Astrocyte (in vitro differentiated cells and primary cell): ENCODE results near the gene CACNA2D4. TPM values are rescaled to one million over a fixed set of nuclear protein-coding genes. Genes with fewer than 3 reads are reported as not detected.
A peak's percentile ranks its signal among the peaks of the same experiment; 100 is the strongest.

Experiments
- DNase-seq: peaks from one replicate; pipeline ENCODE4 v3.0.0-alpha.2; 2010; ENCODE audit warnings: low read depth
- FAIRE-seq: peaks from 2 replicates; lab custom pipeline; 2011; peaks lifted over from hg19 to GRCh38; lab: Jason Lieb, UNC
- H2AFZ ChIP-seq: 2 replicates; pipeline ENCODE4 v1.6.0; 2012; ENCODE audit warnings: low read depth, low read length, inconsistent platforms
- H3K27ac ChIP-seq: 2 replicates; pipeline ENCODE4 v1.5.1; 2011; ENCODE audit warnings: low read depth, low read length, inconsistent platforms
- H3K27me3 ChIP-seq: 2 replicates; pipeline ENCODE4 v1.6.0; 2011; ENCODE audit warnings: low read length, inconsistent platforms; ENCODE audit not compliant: insufficient read depth
- H3K36me3 ChIP-seq: 2 replicates; pipeline ENCODE4 v1.5.1; 2011; ENCODE audit warnings: low read length, inconsistent platforms; ENCODE audit not compliant: insufficient read depth
- H3K4me1 ChIP-seq: 2 replicates; pipeline ENCODE4 v1.5.1; 2011; ENCODE audit warnings: low read length, inconsistent platforms; ENCODE audit not compliant: insufficient read depth
- H3K4me2 ChIP-seq: 2 replicates; pipeline ENCODE4 v1.6.0; 2012; ENCODE audit warnings: low read length, inconsistent platforms
- H3K4me3 ChIP-seq: 2 replicates; pipeline ENCODE4 v1.5.1; 2011; ENCODE audit warnings: low read depth, mild to moderate bottlenecking, low read length, inconsistent platforms; ENCODE audit not compliant: insufficient read depth
- H3K79me2 ChIP-seq: 2 replicates; pipeline ENCODE4 v1.6.0; 2012; ENCODE audit warnings: mild to moderate bottlenecking, low read length, inconsistent platforms; ENCODE audit not compliant: insufficient read depth
- H3K9ac ChIP-seq: 2 replicates; pipeline ENCODE4 v1.6.0; 2012; ENCODE audit warnings: mild to moderate bottlenecking, low read length, inconsistent platforms
- H3K9me3 ChIP-seq: 2 replicates; pipeline ENCODE4 v1.5.1; 2012; ENCODE audit warnings: low read depth, mild to moderate bottlenecking, low read length, inconsistent platforms; ENCODE audit not compliant: insufficient read depth
- H4K20me1 ChIP-seq: 2 replicates; pipeline ENCODE4 v1.6.0; 2012; ENCODE audit warnings: low read length, inconsistent platforms; ENCODE audit not compliant: insufficient read depth
- H3K27ac Mint-ChIP-seq: one replicate; pipeline ENCODE4 v1.8.0; 2021; ENCODE audit warnings: mild to moderate bottlenecking, mixed read lengths; ENCODE audit not compliant: unreplicated experiment
- H3K27me3 Mint-ChIP-seq: one replicate; pipeline ENCODE4 v1.8.0; 2021; ENCODE audit warnings: low read depth, mixed read lengths; ENCODE audit not compliant: unreplicated experiment
- H3K36me3 Mint-ChIP-seq: one replicate; pipeline ENCODE4 v1.8.0; 2021; ENCODE audit warnings: low read depth, mixed read lengths; ENCODE audit not compliant: unreplicated experiment
- H3K4me1 Mint-ChIP-seq: one replicate; pipeline ENCODE4 v1.8.0; 2021; ENCODE audit warnings: low read depth, mixed read lengths; ENCODE audit not compliant: unreplicated experiment
- H3K4me3 Mint-ChIP-seq: one replicate; pipeline ENCODE4 v1.8.0; 2021; ENCODE audit warnings: mild to moderate bottlenecking, moderate library complexity, mixed read lengths; ENCODE audit not compliant: unreplicated experiment
- H3K9me3 Mint-ChIP-seq: one replicate; pipeline ENCODE4 v1.8.0; 2021; ENCODE audit warnings: mild to moderate bottlenecking, mixed read lengths; ENCODE audit not compliant: unreplicated experiment
- EZH2 ChIP-seq: IDR thresholded peaks from 2 replicates; pipeline ENCODE4 v1.6.1; 2012; ENCODE audit warnings: mild to moderate bottlenecking, low read length, inconsistent platforms; ENCODE audit not compliant: insufficient read depth
- total RNA-seq: library from RNA; stranded (reverse); gene quantifications from 2 replicates; pipeline ENCODE4 v1.2.1, GENCODE V29; 2021
- TF ChIP-seq, protein P1 (sequence below): IDR thresholded peaks from 2 replicates; pipeline ENCODE4 v1.5.1; 2011; ENCODE audit warnings: low read depth, mild to moderate bottlenecking, inconsistent platforms, low read length, moderate library complexity; ENCODE audit not compliant: insufficient read depth

CACNA2D4 gene
- total RNA-seq, 1 donor from 2014 or later = 0.09 TPM

DNA sequence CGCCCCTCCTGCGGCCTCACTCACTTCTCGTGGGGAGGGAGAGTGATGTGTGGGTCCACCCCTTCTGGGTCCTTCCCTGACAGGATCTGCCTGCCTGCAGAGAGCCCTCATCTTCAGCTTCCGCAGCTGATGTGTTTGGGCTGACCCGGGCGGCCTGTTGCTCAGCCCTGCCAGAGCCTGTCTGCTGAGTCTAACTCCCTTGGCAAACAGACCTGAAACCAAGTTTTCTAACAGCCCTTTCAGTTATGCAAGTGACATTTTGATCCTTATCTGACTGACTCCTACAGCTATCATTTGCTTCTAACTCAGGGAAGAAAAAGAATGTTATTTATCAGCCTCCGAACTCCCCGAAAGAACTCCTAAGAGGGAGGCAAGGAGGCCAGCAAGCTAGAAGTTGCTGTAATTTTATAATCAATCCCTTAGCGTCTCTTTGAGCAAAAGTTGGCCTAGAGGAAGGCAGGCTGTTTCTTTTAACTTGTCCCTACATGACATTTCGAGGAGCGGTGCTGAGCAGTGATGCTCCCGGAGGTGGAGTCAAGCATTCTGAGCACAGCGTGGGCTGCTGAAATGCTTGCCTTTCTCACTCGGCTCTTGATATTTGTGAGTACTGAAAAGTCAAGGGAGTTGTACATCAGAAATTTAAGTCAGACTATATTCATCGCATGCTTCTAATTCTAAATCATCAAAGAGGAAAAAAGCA, 31.5 kb upstream of the CACNA2D4 start:
- no peak for TF ChIP-seq EZH2
- TF ChIP-seq, protein P1, sequence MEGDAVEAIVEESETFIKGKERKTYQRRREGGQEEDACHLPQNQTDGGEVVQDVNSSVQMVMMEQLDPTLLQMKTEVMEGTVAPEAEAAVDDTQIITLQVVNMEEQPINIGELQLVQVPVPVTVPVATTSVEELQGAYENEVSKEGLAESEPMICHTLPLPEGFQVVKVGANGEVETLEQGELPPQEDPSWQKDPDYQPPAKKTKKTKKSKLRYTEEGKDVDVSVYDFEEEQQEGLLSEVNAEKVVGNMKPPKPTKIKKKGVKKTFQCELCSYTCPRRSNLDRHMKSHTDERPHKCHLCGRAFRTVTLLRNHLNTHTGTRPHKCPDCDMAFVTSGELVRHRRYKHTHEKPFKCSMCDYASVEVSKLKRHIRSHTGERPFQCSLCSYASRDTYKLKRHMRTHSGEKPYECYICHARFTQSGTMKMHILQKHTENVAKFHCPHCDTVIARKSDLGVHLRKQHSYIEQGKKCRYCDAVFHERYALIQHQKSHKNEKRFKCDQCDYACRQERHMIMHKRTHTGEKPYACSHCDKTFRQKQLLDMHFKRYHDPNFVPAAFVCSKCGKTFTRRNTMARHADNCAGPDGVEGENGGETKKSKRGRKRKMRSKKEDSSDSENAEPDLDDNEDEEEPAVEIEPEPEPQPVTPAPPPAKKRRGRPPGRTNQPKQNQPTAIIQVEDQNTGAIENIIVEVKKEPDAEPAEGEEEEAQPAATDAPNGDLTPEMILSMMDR = no peak
- Histone ChIP-seq H3K27me3 (no peaks in the 10 kb centered on the region), H3K4me3 (no peak overlapping the region), H2AFZ (no peak overlapping the region), H3K9ac (no peak overlapping the region), H3K36me3 (peaks cover 26% of the 10 kb centered on the region), H3K4me2 (no peak overlapping the region), H4K20me1 (no peaks in the 10 kb centered on the region), H3K79me2 (no peaks in the 10 kb centered on the region), H3K4me1 (peaks cover 11% of the 10 kb centered on the region), H3K9me3 (no peaks in the 10 kb centered on the region), H3K27ac (no peak overlapping the region)
- Mint-ChIP-seq H3K27ac (peak overlapping the region; percentile 59), H3K4me3 (no peak overlapping the region), H3K27me3 (no peaks in the 10 kb centered on the region), H3K4me1 (peaks cover 22% of the 10 kb centered on the region), H3K36me3 (peaks cover 38% of the 10 kb centered on the region), H3K9me3 (peaks cover 2% of the 10 kb centered on the region)
- DNase-seq = no peak
- FAIRE-seq = no peak

GRCh38 chr12:1948883-1949282, 30.4 kb upstream of the CACNA2D4 start:
- H3K9me3 ChIP-seq = no peaks in the 10 kb centered on the region
- no peak overlapping the region for H3K9ac ChIP-seq
- H3K27ac ChIP-seq = no peak overlapping the region
- Mint-ChIP-seq H3K27ac (no peak overlapping the region), H3K36me3 (peaks cover 45% of the 10 kb centered on the region), H3K4me1 (peaks cover 22% of the 10 kb centered on the region), H3K27me3 (no peaks in the 10 kb centered on the region), H3K4me3 (no peak overlapping the region), H3K9me3 (peaks cover 2% of the 10 kb centered on the region)
- H3K36me3 ChIP-seq = peaks cover 26% of the 10 kb centered on the region
- no peaks in the 10 kb centered on the region for H4K20me1 ChIP-seq
- no peak overlapping the region for H3K4me2 ChIP-seq
- no peak for DNase-seq
- H3K27me3 ChIP-seq = no peaks in the 10 kb centered on the region
- H2AFZ ChIP-seq = no peak overlapping the region
- H3K4me1 ChIP-seq = peaks cover 11% of the 10 kb centered on the region
- TF ChIP-seq, protein P1 = no peak
- no peak for TF ChIP-seq EZH2
- H3K4me3 ChIP-seq = no peak overlapping the region
- H3K79me2 ChIP-seq = no peaks in the 10 kb centered on the region
- no peak for FAIRE-seq

- Histone ChIP-seq H3K36me3 (peaks cover 21% of the 10 kb centered on the region), H3K27ac (peak overlapping the region; percentile 57), H2AFZ (no peak overlapping the region), H3K4me3 (no peak overlapping the region), H3K4me2 (peak overlapping the region; percentile 16), H3K27me3 (no peaks in the 10 kb centered on the region), H4K20me1 (no peaks in the 10 kb centered on the region), H3K79me2 (no peaks in the 10 kb centered on the region), H3K9ac (no peak overlapping the region), H3K4me1 (peaks cover 11% of the 10 kb centered on the region), H3K9me3 (no peaks in the 10 kb centered on the region)
- Mint-ChIP-seq H3K4me3 (no peak overlapping the region), H3K4me1 (peaks cover 22% of the 10 kb centered on the region), H3K27ac (peak overlapping the region; percentile 79), H3K27me3 (no peaks in the 10 kb centered on the region), H3K9me3 (peaks cover 2% of the 10 kb centered on the region), H3K36me3 (peaks cover 46% of the 10 kb centered on the region)
- TF ChIP-seq EZH2 = no peak
- TF ChIP-seq, protein P1 = no peak
- FAIRE-seq (peak; percentile 55), DNase-seq (peak; percentile 91)
Measured at GRCh38 chr12:1947081-1947480, 28.6 kb upstream of the CACNA2D4 start.
